IMR-90 (cell line): ENCODE data around the gene ATP1A1. TPM values are rescaled to one million over a fixed set of nuclear protein-coding genes. Genes with fewer than 3 reads are reported as not detected.
A peak's percentile ranks its signal among the peaks of the same experiment; 100 is the strongest.

Source experiments
- ATAC-seq: fragments of 200-7000 bp; cut with Tn5 transposase; 2 replicates; pipeline ENCODE4 v1.9.1; 2020; ENCODE audit warnings: low read depth, mild to moderate bottlenecking, moderate library complexity
- BruUV-seq: library from RNA; stranded (reverse); fragments of 400-500 nt; replicated peaks from 2 replicates; lab custom pipeline; 2021; lab: Mats Ljungman, UMichigan
- CTCF ChIA-PET: fragments of 300-600 bp; formaldehyde crosslinking; extraction: SDS; loops from one replicate; lab custom pipeline; 2021; ENCODE audit warnings: antibody characterized with exemption; lab: Yijun Ruan, JAX
- POLR2A ChIA-PET: fragments of 300-600 bp; sonication (Branson Sonifier 250); formaldehyde crosslinking; loops from one replicate; lab custom pipeline; 2022; ENCODE audit warnings: antibody characterized with exemption; ENCODE audit not compliant: unreplicated experiment; lab: Charles Lee
- DNase-seq: peaks from one replicate; pipeline ENCODE4 v3.0.0; 2013
- H2AFZ ChIP-seq: replicated peaks from 2 replicates; pipeline ENCODE3; 2013; ENCODE audit warnings: low read length, mild to moderate bottlenecking; ENCODE audit not compliant: poor library complexity
- H2AK5ac ChIP-seq: 2 replicates; pipeline ENCODE4 v1.6.1; 2013; ENCODE audit warnings: low read depth, low read length, inconsistent platforms
- H2AK9ac ChIP-seq: replicated peaks from 2 replicates; pipeline ENCODE3; 2013; ENCODE audit warnings: mild to moderate bottlenecking, low read depth, low read length, moderate library complexity; ENCODE audit not compliant: poor library complexity
- H2BK120ac ChIP-seq: 2 replicates; pipeline ENCODE4 v1.6.1; 2013; ENCODE audit warnings: low read depth, low read length, inconsistent platforms
- H2BK15ac ChIP-seq: 3 replicates; pipeline ENCODE4 v1.6.1; 2013; ENCODE audit warnings: low read depth, low read length, inconsistent platforms
- H2BK20ac ChIP-seq: 2 replicates; pipeline ENCODE4 v1.6.1; 2013; ENCODE audit warnings: low read depth, mild to moderate bottlenecking, inconsistent platforms, low read length, moderate library complexity
- H2BK5ac ChIP-seq: 2 replicates; pipeline ENCODE4 v1.6.1; 2013; ENCODE audit warnings: mild to moderate bottlenecking, low read depth, low read length, inconsistent platforms; ENCODE audit not compliant: poor library complexity, severe bottlenecking
- H3K14ac ChIP-seq: replicated peaks from 2 replicates; pipeline ENCODE4 v1.6.1; 2013; ENCODE audit warnings: low read depth, low read length, inconsistent platforms
- H3K18ac ChIP-seq: 2 replicates; pipeline ENCODE4 v1.6.1; 2013; ENCODE audit warnings: low read depth, low read length, control low read depth
- H3K23ac ChIP-seq: 2 replicates; pipeline ENCODE4 v1.6.1; 2013; ENCODE audit warnings: low read depth, low read length, inconsistent platforms
- H3K27ac ChIP-seq: 2 replicates; pipeline ENCODE4 v1.5.1; 2013; ENCODE audit warnings: mild to moderate bottlenecking, control low read depth, low read length; ENCODE audit not compliant: insufficient read depth
- H3K27me3 ChIP-seq: 2 replicates; pipeline ENCODE4 v1.6.1; 2013; ENCODE audit warnings: low read length; ENCODE audit not compliant: control insufficient read depth, insufficient read depth
- H3K36me3 ChIP-seq: 2 replicates; pipeline ENCODE4 v1.6.1; 2013; ENCODE audit warnings: low read length, mixed read lengths; ENCODE audit not compliant: control insufficient read depth, insufficient read depth
- H3K4ac ChIP-seq: 2 replicates; pipeline ENCODE4 v1.6.1; 2013; ENCODE audit warnings: low read depth, low read length, inconsistent platforms
- H3K4me1 ChIP-seq: 2 replicates; pipeline ENCODE4 v1.6.1; 2013; ENCODE audit warnings: low read length, mixed read lengths; ENCODE audit not compliant: control insufficient read depth, insufficient read depth
- H3K4me2 ChIP-seq: 2 replicates; pipeline ENCODE4 v1.6.1; 2013; ENCODE audit warnings: low read depth, mild to moderate bottlenecking, control low read depth, low read length, moderate library complexity
- H3K4me3 ChIP-seq: 2 replicates; pipeline ENCODE4 v1.5.1; 2013; ENCODE audit warnings: low read depth, mild to moderate bottlenecking, control low read depth, low read length, moderate library complexity; ENCODE audit not compliant: insufficient read depth
- H3K56ac ChIP-seq: 2 replicates; pipeline ENCODE4 v1.6.1; 2013; ENCODE audit warnings: low read length, inconsistent platforms; ENCODE audit not compliant: insufficient read depth; ENCODE audit errors: extremely low read depth
- H3K79me1 ChIP-seq, 2 experiments: 2 replicates each; pipeline ENCODE4 v1.6.1; 2013; ENCODE audit warnings: low read length in 2 of 2, inconsistent platforms in 1 of 2, low read depth in 1 of 2
- H3K9ac ChIP-seq: 2 replicates; pipeline ENCODE4 v1.6.1; 2013; ENCODE audit warnings: low read depth, low read length, control low read depth
- H3K9me1 ChIP-seq: 2 replicates; pipeline ENCODE4 v1.6.1; 2013; ENCODE audit warnings: low read length, inconsistent platforms; ENCODE audit not compliant: insufficient read depth
- H3K9me3 ChIP-seq: 2 replicates; pipeline ENCODE4 v1.6.1; 2013; ENCODE audit warnings: low read length; ENCODE audit not compliant: control insufficient read depth, insufficient read depth
- H4K20me1 ChIP-seq: 2 replicates; pipeline ENCODE4 v1.6.1; 2013; ENCODE audit warnings: low read length, inconsistent platforms; ENCODE audit not compliant: insufficient read depth
- H4K5ac ChIP-seq: 2 replicates; pipeline ENCODE4 v1.6.1; 2013; ENCODE audit warnings: mild to moderate bottlenecking, low read depth, low read length, control low read depth
- H4K8ac ChIP-seq, 2 experiments: 2 replicates each; pipeline ENCODE4 v1.6.1; 2013; ENCODE audit warnings: low read depth in 2 of 2, low read length in 2 of 2, control low read depth in 1 of 2, inconsistent platforms in 1 of 2
- H4K91ac ChIP-seq: 2 replicates; pipeline ENCODE4 v1.6.1; 2013; ENCODE audit warnings: low read depth, low read length, inconsistent platforms; ENCODE audit not compliant: insufficient read depth
- CEBPB ChIP-seq: IDR thresholded peaks from 2 replicates; pipeline ENCODE4 v1.6.1; 2012; ENCODE audit warnings: low read depth, low read length, improper control_type of control experiment
- MAZ ChIP-seq: IDR thresholded peaks from 2 replicates; pipeline ENCODE4 v1.6.1; 2012; ENCODE audit warnings: low read depth, mild to moderate bottlenecking, low read length, improper control_type of control experiment, moderate library complexity, borderline replicate concordance
- POLR2A ChIP-seq: IDR thresholded peaks from 2 replicates; pipeline ENCODE4 v1.6.1; 2012; ENCODE audit warnings: mild to moderate bottlenecking, low read depth, low read length
- RAD21 ChIP-seq: IDR thresholded peaks from 2 replicates; pipeline ENCODE4 v1.6.1; 2012; ENCODE audit warnings: low read length, improper control_type of control experiment
- RFX5 ChIP-seq: IDR thresholded peaks from 2 replicates; pipeline ENCODE4 v1.8.0; 2012; ENCODE audit warnings: low read depth, mild to moderate bottlenecking, low read length, moderate library complexity
- WGBS, 2 experiments: methylation state at CpG; one replicate each; pipeline versions ENCODE4 v1.1.5 to v1.1.7; 2013; ENCODE audit warnings: missing lambda C conversion rate in 2 of 2; ENCODE audit not compliant: insufficient read length in 1 of 2; ENCODE audit errors: extremely low coverage in 2 of 2; 5-methylcytosine and 5-hydroxymethylcytosine counted together
- dilution Hi-C: fragments of 300-500 bp; cut with HindIII; formaldehyde crosslinking; loops from one replicate; pipeline ENCODE4 v1.14.3; 2018; ENCODE audit warnings: low sequenced_read_pairs; ENCODE audit not compliant: unreplicated experiment
- in situ Hi-C: fragments of 300-500 bp; cut with MboI; formaldehyde crosslinking; loops from 3 replicates; pipeline ENCODE4 v1.14.3; 2019; ENCODE audit warnings: low sequenced_read_pairs, inconsistent platforms, mixed read lengths
- intact Hi-C: fragments of 100-400 bp; cut with micrococcal nuclease; formaldehyde crosslinking; loops from 2 replicates; pipeline ENCODE4 v1.10.0; 2022
- polyA plus RNA-seq, 3 experiments: library from polyadenylated mRNA; depleted of rRNA; stranded (reverse); fragments of >200 nt; gene quantifications; 2 replicates each; pipeline ENCODE4 v1.2.3, GENCODE V29; 2012; ENCODE audit warnings: low replicate concordance in 1 of 3
- total RNA-seq: library from RNA; depleted of rRNA; stranded (reverse); fragments of >200 nt; gene quantifications from 2 replicates; pipeline ENCODE4 v1.2.3, GENCODE V29; 2012

ATP1A1 gene
- total and polyA plus RNA-seq, 2 of the 4 experiments (the other 2 are of a cell fraction): 116 to 125 TPM

DNA sequence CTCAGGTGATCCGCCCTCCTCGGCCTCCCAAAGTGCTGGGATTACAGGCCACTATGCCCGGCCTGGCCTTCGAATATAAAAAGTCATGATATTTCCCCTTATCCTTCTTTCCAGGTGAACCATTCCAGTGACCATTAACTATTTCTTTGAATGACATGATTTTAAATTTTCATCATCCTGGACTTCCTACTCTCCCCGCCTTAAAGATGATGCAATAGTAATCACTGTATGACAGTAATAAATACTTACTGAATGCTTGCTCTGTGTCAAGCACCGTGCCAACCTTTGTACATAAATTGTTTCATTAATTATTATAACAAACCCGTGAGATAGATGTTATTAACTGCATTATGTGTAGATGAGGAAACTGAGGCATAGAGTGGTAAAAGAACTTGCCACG is 19.9 kb upstream of the ATP1A1 start:
- Histone ChIP-seq H3K27ac (no peak overlapping the region), H2BK5ac (no peak overlapping the region), H4K91ac (no peak overlapping the region), H3K18ac (no peak overlapping the region), H3K4me1 (peaks cover 5% of the 10 kb centered on the region; the same call in 1 of the 2 replicates), H3K4me3 (no peak overlapping the region), H4K20me1 (no peaks in the 10 kb centered on the region), H3K9me3 (no peaks in the 10 kb centered on the region), H3K79me1 (no peaks in the 10 kb centered on the region), H2BK120ac (no peak overlapping the region), H3K9me1 (no peaks in the 10 kb centered on the region), H3K4me2 (no peak overlapping the region), H2BK20ac (no peak overlapping the region), H2AFZ (no peak overlapping the region), H3K36me3 (no peaks in the 10 kb centered on the region), H3K23ac (no peak overlapping the region), H4K5ac (no peak overlapping the region), H2BK15ac (no peak overlapping the region), H2AK9ac (no peak overlapping the region), H3K4ac (no peak overlapping the region), H3K9ac (no peak overlapping the region), H2AK5ac (no peak overlapping the region), H4K8ac (no peak overlapping the region), H3K27me3 (no peaks in the 10 kb centered on the region), H3K56ac (no peak overlapping the region), H3K14ac (no peak overlapping the region)
- dilution Hi-C loops (no loop called here), in situ Hi-C loops (no loop called here), intact Hi-C loops (no loop called here)
- ChIA-PET POLR2A (no interaction called here), CTCF (no interaction called here)
- DNase-seq (no peak), ATAC-seq (no peak)
- no peak for TF ChIP-seq RFX5
- peak; percentile 72 for TF ChIP-seq CEBPB
- no peak for TF ChIP-seq MAZ
- no peak for TF ChIP-seq RAD21
- TF ChIP-seq POLR2A: no peak
- BruUV-seq: no TSS peak
- WGBS, 2 experiments: 97% methylated on average over 4 of the region's 8 CpGs; no CpG with 5 or more reads in 1 of the 2 experiments
